H9 (cell line): ENCODE measurements around the gene TRPM5. TPM values are rescaled to one million over a fixed set of nuclear protein-coding genes. Genes with fewer than 3 reads are reported as not detected.

Experiments
- DNase-seq: peaks from one replicate; pipeline ENCODE4 v3.0.0-alpha.2; 2017
- H2AFZ ChIP-seq: one replicate; pipeline ENCODE4 v1.6.1; 2013; ENCODE audit warnings: mild to moderate bottlenecking, low read length, control low read depth, moderate library complexity
- H2AK5ac ChIP-seq: 2 replicates; pipeline ENCODE4 v1.6.1; 2013; ENCODE audit warnings: low read length, control low read depth, mixed read lengths; ENCODE audit not compliant: insufficient read length
- H2BK120ac ChIP-seq: one replicate; pipeline ENCODE4 v1.6.1; 2013; ENCODE audit warnings: low read depth, mild to moderate bottlenecking, low read length, control low read depth, inconsistent platforms; ENCODE audit not compliant: poor library complexity, severe bottlenecking
- H2BK12ac ChIP-seq: 2 replicates; pipeline ENCODE4 v1.6.1; 2013; ENCODE audit warnings: low read length, control low read depth, mixed read lengths, low read depth; ENCODE audit not compliant: insufficient read length
- H2BK15ac ChIP-seq: 2 replicates; pipeline ENCODE4 v1.6.1; 2013; ENCODE audit warnings: low read depth, low read length, control low read depth
- H2BK20ac ChIP-seq: one replicate; pipeline ENCODE4 v1.6.1; 2013; ENCODE audit warnings: low read depth, mild to moderate bottlenecking, low read length, control low read depth, inconsistent platforms; ENCODE audit not compliant: poor library complexity, severe bottlenecking
- H2BK5ac ChIP-seq: 2 replicates; pipeline ENCODE4 v1.6.1; 2013; ENCODE audit warnings: low read length, control low read depth, mixed read lengths; ENCODE audit not compliant: insufficient read length
- H3K14ac ChIP-seq: 2 replicates; pipeline ENCODE4 v1.6.1; 2013; ENCODE audit warnings: low read length, control low read depth; ENCODE audit not compliant: insufficient read depth
- H3K18ac ChIP-seq: 2 replicates; pipeline ENCODE4 v1.6.1; 2013; ENCODE audit warnings: low read depth, mild to moderate bottlenecking, mixed read lengths, low read length, control low read depth; ENCODE audit not compliant: insufficient read length
- H3K23ac ChIP-seq: 2 replicates; pipeline ENCODE4 v1.6.1; 2013; ENCODE audit warnings: low read length, control low read depth, mixed read lengths, low read depth; ENCODE audit not compliant: insufficient read length
- H3K23me2 ChIP-seq: 2 replicates; pipeline ENCODE4 v1.6.1; 2013; ENCODE audit warnings: low read depth, mild to moderate bottlenecking, mixed read lengths, low read length, control low read depth; ENCODE audit not compliant: insufficient read length, poor library complexity, severe bottlenecking
- H3K27ac ChIP-seq: 2 replicates; pipeline ENCODE4 v1.5.1; 2013; ENCODE audit warnings: low read length, control low read depth, mixed read lengths, low read depth; ENCODE audit not compliant: insufficient read length
- H3K27me3 ChIP-seq: 2 replicates; pipeline ENCODE4 v1.6.1; 2013; ENCODE audit warnings: low read length, control low read depth, inconsistent platforms; ENCODE audit not compliant: insufficient read depth
- H3K4ac ChIP-seq: 2 replicates; pipeline ENCODE4 v1.6.1; 2013; ENCODE audit warnings: low read depth, mild to moderate bottlenecking, control low read depth, inconsistent platforms, low read length, moderate library complexity
- H3K4me1 ChIP-seq: 2 replicates; pipeline ENCODE4 v1.6.1; 2013; ENCODE audit warnings: low read length, control low read depth, inconsistent platforms; ENCODE audit not compliant: insufficient read depth
- H3K4me2 ChIP-seq: 2 replicates; pipeline ENCODE4 v1.6.1; 2013; ENCODE audit warnings: low read length, control low read depth, mixed read lengths; ENCODE audit not compliant: insufficient read length, insufficient read depth
- H3K56ac ChIP-seq: 2 replicates; pipeline ENCODE4 v1.6.1; 2013; ENCODE audit warnings: low read depth, mild to moderate bottlenecking, mixed read lengths, low read length, control low read depth; ENCODE audit not compliant: insufficient read length
- H3K79me1 ChIP-seq: 2 replicates; pipeline ENCODE4 v1.6.1; 2013; ENCODE audit warnings: low read depth, mild to moderate bottlenecking, moderate library complexity, low read length, control low read depth, inconsistent platforms; ENCODE audit not compliant: insufficient read depth, poor library complexity, severe bottlenecking
- H3K79me2 ChIP-seq: 2 replicates; pipeline ENCODE4 v1.6.1; 2013; ENCODE audit warnings: low read length, control low read depth, inconsistent platforms; ENCODE audit not compliant: insufficient read depth
- H3K9ac ChIP-seq: 2 replicates; pipeline ENCODE4 v1.6.1; 2013; ENCODE audit warnings: low read length, control low read depth, mixed read lengths; ENCODE audit not compliant: insufficient read length; ENCODE audit errors: extremely low read depth
- H3K9me3 ChIP-seq: one replicate; pipeline ENCODE4 v1.6.1; 2013; ENCODE audit warnings: low read depth, low read length, inconsistent platforms; ENCODE audit not compliant: control insufficient read depth
- H3T11ph ChIP-seq: one replicate; pipeline ENCODE4 v1.6.1; 2013; ENCODE audit warnings: mild to moderate bottlenecking, low read length, control low read depth, inconsistent platforms
- H4K20me1 ChIP-seq: one replicate; pipeline ENCODE4 v1.6.1; 2013; ENCODE audit not compliant: control insufficient read depth, insufficient read length, insufficient read depth
- H4K5ac ChIP-seq: 2 replicates; pipeline ENCODE4 v1.6.1; 2013; ENCODE audit warnings: low read depth, mild to moderate bottlenecking, mixed read lengths, low read length, control low read depth; ENCODE audit not compliant: insufficient read length
- H4K8ac ChIP-seq: replicated peaks from 2 replicates; pipeline ENCODE4 v1.6.1; 2013; ENCODE audit warnings: low read length, control low read depth, mixed read lengths, low read depth; ENCODE audit not compliant: insufficient read length
- H4K91ac ChIP-seq: 2 replicates; pipeline ENCODE4 v1.6.1; 2013; ENCODE audit warnings: low read depth, mild to moderate bottlenecking, moderate library complexity, mixed read lengths, low read length, control low read depth; ENCODE audit not compliant: insufficient read length
- H3K27ac Mint-ChIP-seq, 3 experiments: 2 replicates in 2 of 3; 3 replicates in 1 of 3; pipeline ENCODE4 v1.8.0; 2020 to 2021; ENCODE audit warnings: mixed read lengths in 3 of 3, mild to moderate bottlenecking in 1 of 3, moderate library complexity in 1 of 3
- H3K27me3 Mint-ChIP-seq: 2 replicates; pipeline ENCODE4 v1.8.0; 2021; ENCODE audit warnings: low read depth, mild to moderate bottlenecking, moderate library complexity, mixed read lengths
- H3K36me3 Mint-ChIP-seq, 3 experiments: 2 replicates in 2 of 3; 3 replicates in 1 of 3; pipeline ENCODE4 v1.8.0; 2020 to 2021; ENCODE audit warnings: low read depth in 3 of 3, mixed read lengths in 3 of 3; ENCODE audit not compliant: insufficient read depth in 1 of 3
- H3K4me1 Mint-ChIP-seq, 2 experiments: 2 replicates each; pipeline ENCODE4 v1.8.0; 2020; ENCODE audit warnings: mixed read lengths in 2 of 2
- H3K4me3 Mint-ChIP-seq, 2 experiments: 2 replicates in 1 of 2; 3 replicates in 1 of 2; pipeline ENCODE4 v1.8.0; 2020 to 2021; ENCODE audit warnings: mild to moderate bottlenecking in 2 of 2, mixed read lengths in 2 of 2, moderate library complexity in 1 of 2
- H3K9me3 Mint-ChIP-seq, 2 experiments: 2 replicates in 1 of 2; 3 replicates in 1 of 2; pipeline ENCODE4 v1.8.0; 2020; ENCODE audit warnings: mild to moderate bottlenecking in 2 of 2, mixed read lengths in 2 of 2, moderate library complexity in 1 of 2
- WGBS: extraction: QIAGEN DNeasy Blood & Tissue Kit; methylation state at CpG from one replicate; pipeline ENCODE4 v1.1.7; 2013; ENCODE audit warnings: missing lambda C conversion rate, low lambda C conversion rate, mixed read lengths; ENCODE audit not compliant: insufficient read length; ENCODE audit errors: extremely low coverage; 5-methylcytosine and 5-hydroxymethylcytosine counted together
- total RNA-seq: library from RNA; stranded (reverse); gene quantifications from 2 replicates; pipeline ENCODE4 v1.2.1, GENCODE V29; 2021
- TF ChIP-seq, protein P1 (sequence below): fragments of 200-600 bp; sonication (generic); conservative IDR thresholded peaks from 3 replicates; pipeline ENCODE4 v1.8.0; 2021; ENCODE audit warnings: antibody characterized with exemption, mild to moderate bottlenecking

Gene TRPM5
- total RNA-seq, 1 experiment from 2014 or later: 0.09 TPM

DNA sequence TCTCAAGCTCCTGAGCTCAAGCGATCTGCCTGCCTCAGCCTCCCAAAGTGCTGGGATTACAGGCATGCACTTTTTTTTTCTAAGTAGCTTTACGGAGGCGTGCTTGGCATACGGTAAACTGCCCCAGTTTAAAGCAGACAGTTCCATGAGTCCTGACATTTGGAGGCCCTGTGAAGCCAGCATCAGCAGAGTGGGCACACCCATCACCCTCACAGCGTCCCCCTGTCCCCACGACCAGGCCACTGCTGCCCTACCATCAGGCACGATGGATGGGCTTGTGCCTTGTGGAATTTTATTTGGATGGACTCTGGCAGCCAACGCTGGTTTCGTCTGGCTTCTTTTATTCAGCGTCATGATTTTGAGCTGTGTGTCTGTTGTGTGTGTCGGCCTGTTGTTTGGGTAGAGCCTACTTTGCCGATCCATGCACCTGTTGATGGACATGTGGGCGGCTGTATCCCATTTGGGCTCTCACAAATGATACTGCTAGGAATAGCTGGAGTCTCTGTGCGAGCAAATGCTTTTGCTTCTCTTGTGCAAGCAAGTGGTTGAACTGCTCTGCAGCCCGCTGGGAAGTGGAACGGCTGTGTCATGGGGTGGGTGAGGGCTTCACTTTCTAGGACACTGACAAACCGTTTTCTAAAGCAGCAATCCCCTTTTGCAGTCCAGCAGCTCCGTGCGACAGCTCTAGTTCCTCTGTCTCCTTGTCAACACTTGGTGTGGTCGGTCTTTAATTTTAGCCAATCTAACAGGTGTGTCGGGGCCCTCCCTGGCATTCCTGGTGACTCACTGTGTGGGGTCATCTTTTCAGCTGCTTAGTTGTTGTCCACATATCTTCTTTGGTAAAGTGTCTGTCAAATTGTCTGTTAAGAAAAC is 24.3 kb upstream of the TRPM5 start:
- H2BK5ac ChIP-seq: no peak overlapping the region
- H3K79me1 ChIP-seq: no peaks in the 10 kb centered on the region
- H3K23me2 ChIP-seq: no peaks in the 10 kb centered on the region
- H3K14ac ChIP-seq: no peak overlapping the region
- Mint-ChIP-seq H3K36me3 (no peaks in the 10 kb centered on the region; a peak in 1 of 7 replicates), H3K27ac (no peak overlapping the region), H3K27me3 (peaks cover 85% of the 10 kb centered on the region), H3K4me1 (no peaks in the 10 kb centered on the region), H3K4me3 (no peak overlapping the region), H3K9me3 (no peaks in the 10 kb centered on the region)
- H3K79me2 ChIP-seq: no peaks in the 10 kb centered on the region
- no peak overlapping the region for H2AFZ ChIP-seq
- H3K18ac ChIP-seq: no peak overlapping the region
- no peak overlapping the region for H4K5ac ChIP-seq
- no peak overlapping the region for H2BK12ac ChIP-seq
- H2BK120ac ChIP-seq: no peak overlapping the region
- no peak overlapping the region for H3K9ac ChIP-seq
- H3K9me3 ChIP-seq: no peaks in the 10 kb centered on the region
- no peak overlapping the region for H4K8ac ChIP-seq
- TF ChIP-seq, protein P1, sequence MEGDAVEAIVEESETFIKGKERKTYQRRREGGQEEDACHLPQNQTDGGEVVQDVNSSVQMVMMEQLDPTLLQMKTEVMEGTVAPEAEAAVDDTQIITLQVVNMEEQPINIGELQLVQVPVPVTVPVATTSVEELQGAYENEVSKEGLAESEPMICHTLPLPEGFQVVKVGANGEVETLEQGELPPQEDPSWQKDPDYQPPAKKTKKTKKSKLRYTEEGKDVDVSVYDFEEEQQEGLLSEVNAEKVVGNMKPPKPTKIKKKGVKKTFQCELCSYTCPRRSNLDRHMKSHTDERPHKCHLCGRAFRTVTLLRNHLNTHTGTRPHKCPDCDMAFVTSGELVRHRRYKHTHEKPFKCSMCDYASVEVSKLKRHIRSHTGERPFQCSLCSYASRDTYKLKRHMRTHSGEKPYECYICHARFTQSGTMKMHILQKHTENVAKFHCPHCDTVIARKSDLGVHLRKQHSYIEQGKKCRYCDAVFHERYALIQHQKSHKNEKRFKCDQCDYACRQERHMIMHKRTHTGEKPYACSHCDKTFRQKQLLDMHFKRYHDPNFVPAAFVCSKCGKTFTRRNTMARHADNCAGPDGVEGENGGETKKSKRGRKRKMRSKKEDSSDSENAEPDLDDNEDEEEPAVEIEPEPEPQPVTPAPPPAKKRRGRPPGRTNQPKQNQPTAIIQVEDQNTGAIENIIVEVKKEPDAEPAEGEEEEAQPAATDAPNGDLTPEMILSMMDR: no peak
- WGBS: no CpG with 5 or more reads among the region's 21 CpGs
- no peak overlapping the region for H4K91ac ChIP-seq
- no peak overlapping the region for H2BK20ac ChIP-seq
- H3K23ac ChIP-seq: no peak overlapping the region
- no peak overlapping the region for H3K4ac ChIP-seq
- H3K56ac ChIP-seq: no peak overlapping the region
- H3K4me1 ChIP-seq: no peaks in the 10 kb centered on the region
- no peak overlapping the region for H3K27ac ChIP-seq
- H4K20me1 ChIP-seq: no peaks in the 10 kb centered on the region
- H3K27me3 ChIP-seq: peaks cover 5% of the 10 kb centered on the region; the same call in 1 of the 2 replicates
- H3K4me2 ChIP-seq: no peak overlapping the region
- H3T11ph ChIP-seq: no peak overlapping the region
- no peak overlapping the region for H2AK5ac ChIP-seq
- H2BK15ac ChIP-seq: no peak overlapping the region
- no peak for DNase-seq
